Gastroesophageal sphincter (tissue), 3 donors: ENCODE measurements around the gene ONECUT2.
"Not testable (repeated sequence)": the region's sequence is repeated elsewhere in the genome, so short reads cannot be mapped to it uniquely, and the experiment has no call there.

Source experiments
- CTCF ChIP-seq, 4 experiments: fragments of 200-600 bp in 2 of 4; fragments of 450-650 bp in 2 of 4; sonication (generic) in 1 of 4; IDR thresholded peaks; one replicate each; pipeline ENCODE4 v1.5.1; 2017 to 2019; ENCODE audit warnings: antibody characterized with exemption in 4 of 4, mild to moderate bottlenecking in 2 of 4, moderate library complexity in 2 of 4
- EP300 ChIP-seq: sonication (generic); formaldehyde crosslinking; IDR thresholded peaks from one replicate; pipeline ENCODE4 v1.6.1; 2017; ENCODE audit warnings: antibody characterized with exemption, mild to moderate bottlenecking
- POLR2A ChIP-seq, 2 donors: fragments of 450-650 bp; IDR thresholded peaks; one replicate each; pipeline ENCODE4 v1.6.1; 2017; ENCODE audit warnings: antibody characterized with exemption in 2 of 2, mild to moderate bottlenecking in 2 of 2, moderate library complexity in 1 of 2
- POLR2AphosphoS5 ChIP-seq: sonication (generic); formaldehyde crosslinking; IDR thresholded peaks from one replicate; pipeline ENCODE4 v1.6.1; 2017; ENCODE audit warnings: antibody characterized with exemption

- TF ChIP-seq CTCF (IDR thresholded peaks at IDR 0.05); EP300; POLR2AphosphoS5; POLR2A (IDR thresholded peaks at IDR 0.05): not testable (repeated sequence)
These were observed 87.2 kb downstream of the ONECUT2 start for GRCh38 chr18:57522348-57522747.
